GM23338 (cell line): ENCODE data around the gene SLC12A5. TPM values are rescaled to one million over a fixed set of nuclear protein-coding genes. Genes with fewer than 3 reads are reported as not detected.

Experiments used
- ATAC-seq: fragments of 200-7000 bp; cut with Tn5 transposase; 3 replicates; pipeline ENCODE4 v1.9.1; 2020
- DNase-seq: peaks from one replicate; pipeline ENCODE4 v3.0.0-alpha.2; 2015; ENCODE audit warnings: low spot score
- H2AFZ ChIP-seq: fragments of 200-600 bp; sonication (generic); 2 replicates; pipeline ENCODE4 v1.8.0; 2016; ENCODE audit warnings: antibody characterized with exemption, mild to moderate bottlenecking, moderate library complexity
- H3F3A ChIP-seq: fragments of 200-600 bp; sonication (generic); replicated peaks from 2 replicates; pipeline ENCODE4 v1.8.0; 2017; ENCODE audit warnings: antibody characterized with exemption, mixed run types, low read depth
- H3K27ac ChIP-seq: fragments of 200-600 bp; sonication (generic); 2 replicates; pipeline ENCODE4 v1.6.1; 2016; ENCODE audit warnings: low read depth
- H3K27me3 ChIP-seq: fragments of 200-600 bp; sonication (generic); 2 replicates; pipeline ENCODE4 v1.8.0; 2016; ENCODE audit warnings: mild to moderate bottlenecking, mixed run types, moderate library complexity; ENCODE audit not compliant: insufficient read depth
- H3K36me3 ChIP-seq: fragments of 200-600 bp; sonication (generic); 2 replicates; pipeline ENCODE4 v1.8.0; 2016; ENCODE audit warnings: mild to moderate bottlenecking; ENCODE audit not compliant: insufficient read depth
- H3K4me1 ChIP-seq: fragments of 200-600 bp; sonication (generic); 2 replicates; pipeline ENCODE4 v1.8.0; 2016; ENCODE audit warnings: mild to moderate bottlenecking, moderate library complexity; ENCODE audit not compliant: insufficient read depth
- H3K4me2 ChIP-seq: fragments of 200-600 bp; sonication (generic); 2 replicates; pipeline ENCODE4 v1.7.1; 2017; ENCODE audit warnings: mixed run types
- H3K4me3 ChIP-seq: fragments of 200-600 bp; sonication (generic); 2 replicates; pipeline ENCODE4 v1.6.1; 2016; ENCODE audit warnings: mixed run types
- H3K79me2 ChIP-seq: fragments of 200-600 bp; sonication (generic); replicated peaks from 2 replicates; pipeline ENCODE4 v1.8.0; 2017; ENCODE audit warnings: mild to moderate bottlenecking; ENCODE audit not compliant: insufficient read depth
- H3K9me2 ChIP-seq: fragments of 200-600 bp; sonication (generic); 2 replicates; pipeline ENCODE4 v1.8.0; 2017; ENCODE audit not compliant: insufficient read depth
- H4K20me1 ChIP-seq: fragments of 200-600 bp; sonication (generic); replicated peaks from 2 replicates; pipeline ENCODE4 v1.8.0; 2017; ENCODE audit warnings: mild to moderate bottlenecking; ENCODE audit not compliant: insufficient read depth
- H3K27ac Mint-ChIP-seq: 2 replicates; pipeline ENCODE4 v1.8.0; 2020; ENCODE audit warnings: inconsistent platforms, mild to moderate bottlenecking, moderate library complexity, mixed read lengths
- H3K27me3 Mint-ChIP-seq: 3 replicates; pipeline ENCODE4 v1.8.0; 2022; ENCODE audit warnings: low read depth, mild to moderate bottlenecking, moderate library complexity, mixed read lengths, inconsistent platforms; ENCODE audit not compliant: insufficient read depth, poor library complexity
- H3K36me3 Mint-ChIP-seq: 3 replicates; pipeline ENCODE4 v1.8.0; 2021; ENCODE audit warnings: low read depth, mild to moderate bottlenecking, inconsistent platforms, moderate library complexity, mixed read lengths
- H3K4me1 Mint-ChIP-seq: 3 replicates; pipeline ENCODE4 v1.8.0; 2020; ENCODE audit warnings: mild to moderate bottlenecking, inconsistent platforms, mixed read lengths
- H3K4me3 Mint-ChIP-seq: 3 replicates; pipeline ENCODE4 v1.8.0; 2021; ENCODE audit warnings: moderate library complexity, mild to moderate bottlenecking, inconsistent platforms, mixed read lengths
- H3K9me3 Mint-ChIP-seq: 3 replicates; pipeline ENCODE4 v1.8.0; 2020; ENCODE audit warnings: moderate library complexity, mild to moderate bottlenecking, inconsistent platforms, mixed read lengths
- CREB1 ChIP-seq: fragments of 250-450 bp; sonication (Bioruptor Pico); IDR thresholded peaks from 2 replicates; pipeline ENCODE4 v1.5.0; 2020; ENCODE audit warnings: low read depth, mild to moderate bottlenecking, moderate library complexity
- ETS1 ChIP-seq: IDR thresholded peaks from 2 replicates; pipeline ENCODE4 v1.6.1; 2016; ENCODE audit warnings: antibody characterized with exemption
- EZH2 ChIP-seq: fragments of 200-600 bp; sonication (generic); IDR thresholded peaks from one replicate; pipeline ENCODE4 v1.8.0; 2017; ENCODE audit warnings: antibody characterized with exemption, mild to moderate bottlenecking, low read depth; ENCODE audit not compliant: unreplicated experiment
- EZH2phosphoT487 ChIP-seq: fragments of 200-600 bp; sonication (generic); IDR thresholded peaks from one replicate; pipeline ENCODE4 v1.8.1; 2018; ENCODE audit warnings: antibody characterized with exemption; ENCODE audit not compliant: unreplicated experiment
- JUNB ChIP-seq: IDR thresholded peaks from one replicate; pipeline ENCODE4 v1.6.1; 2016; ENCODE audit warnings: antibody characterized with exemption; ENCODE audit not compliant: unreplicated experiment
- NANOG ChIP-seq: IDR thresholded peaks from 2 replicates; pipeline ENCODE4 v1.6.1; 2016; ENCODE audit warnings: antibody characterized with exemption, borderline replicate concordance
- POLR2AphosphoS5 ChIP-seq: IDR thresholded peaks from 2 replicates; pipeline ENCODE4 v1.6.1; 2016; ENCODE audit warnings: antibody characterized with exemption, low read depth
- REST ChIP-seq: IDR thresholded peaks from one replicate; pipeline ENCODE4 v1.6.1; 2018; ENCODE audit warnings: antibody characterized with exemption; ENCODE audit not compliant: unreplicated experiment
- STAT1 ChIP-seq: IDR thresholded peaks from one replicate; pipeline ENCODE4 v1.6.1; 2016; ENCODE audit warnings: antibody characterized with exemption; ENCODE audit not compliant: unreplicated experiment
- ZNF114 ChIP-seq: fragments of 250-450 bp; sonication (Bioruptor Pico); IDR thresholded peaks from 2 replicates; pipeline ENCODE4 v1.5.0; 2020; ENCODE audit warnings: mild to moderate bottlenecking, moderate library complexity
- ZNF331 ChIP-seq: fragments of 250-450 bp; sonication (Bioruptor Pico); IDR thresholded peaks from 2 replicates; pipeline ENCODE4 v1.5.0; 2020; ENCODE audit warnings: low read depth, mild to moderate bottlenecking, moderate library complexity
- ZNF462 ChIP-seq: fragments of 250-450 bp; sonication (Bioruptor Pico); IDR thresholded peaks from 2 replicates; pipeline ENCODE4 v1.5.0; 2020; ENCODE audit warnings: mild to moderate bottlenecking, moderate library complexity
- polyA plus RNA-seq: library from polyadenylated mRNA; unstranded; fragments of >200 nt; fragmentation: Nextera tagmentation; extraction: Ambion mirVana; gene quantifications from 2 replicates; pipeline ENCODE4 v1.2.1, GENCODE V29; 2016
- total RNA-seq: library from RNA; depleted of rRNA; stranded (reverse); fragments of >200 nt; shearing (Covaris generic); gene quantifications from 2 replicates; pipeline ENCODE4 v1.2.3, GENCODE V29; 2014

Gene SLC12A5
- total and polyA plus RNA-seq, 2 experiments from 2014 or later, result 3.5 to 8.4 TPM

GRCh38 chr20:46023148-46023484, 5.9 kb upstream of the SLC12A5 start:
- H3K27me3 ChIP-seq, result peaks cover 55% of the 10 kb centered on the region
- H3K4me3 Mint-ChIP-seq, result peak overlapping the region; percentile 8; the same call in 1 of the 3 replicates
- H3K27ac ChIP-seq, result no peak overlapping the region
- H3K27ac Mint-ChIP-seq, result no peak overlapping the region
- TF ChIP-seq EZH2phosphoT487, result no peak
- TF ChIP-seq STAT1, result no peak
- no peak for TF ChIP-seq ZNF462
- no peak for TF ChIP-seq JUNB
- no peak for TF ChIP-seq NANOG
- no peak for TF ChIP-seq CREB1 (CRISPR knock-in tag)
- TF ChIP-seq ZNF114, result no peak
- TF ChIP-seq POLR2AphosphoS5, result no peak
- TF ChIP-seq EZH2, result no peak
- TF ChIP-seq ETS1, result no peak
- no peak for TF ChIP-seq REST
- no peak for TF ChIP-seq ZNF331
- H3K4me1 Mint-ChIP-seq, result peaks cover 6% of the 10 kb centered on the region
- H3K9me2 ChIP-seq, result no peaks in the 10 kb centered on the region
- H3K27me3 Mint-ChIP-seq, result peaks cover 47% of the 10 kb centered on the region
- H3K9me3 Mint-ChIP-seq, result no peaks in the 10 kb centered on the region; the same call in 2 of the 3 replicates
- no peak overlapping the region for H2AFZ ChIP-seq
- 0 out of 2 replicates have a peak, but pooled peaks cover 3% of the 10 kb centered on the region for H3F3A ChIP-seq
- peak overlapping the region; percentile 83; the same call in 1 of the 2 replicates for H3K4me3 ChIP-seq
- peak overlapping the region; percentile 98; the same call in 1 of the 2 replicates for H3K4me2 ChIP-seq
- H3K36me3 ChIP-seq, result no peaks in the 10 kb centered on the region
- ATAC-seq (no peak), DNase-seq (no peak)
- H3K4me1 ChIP-seq, result peaks cover 4% of the 10 kb centered on the region; the same call in 1 of the 2 replicates
- no peaks in the 10 kb centered on the region for H3K36me3 Mint-ChIP-seq
- peaks cover 6% of the 10 kb centered on the region; the same call in 1 of the 2 replicates for H4K20me1 ChIP-seq
- H3K79me2 ChIP-seq, result no peaks in the 10 kb centered on the region
